CD14-positive monocyte (primary cell): ENCODE data around the gene MFRP. TPM values are rescaled to one million over a fixed set of nuclear protein-coding genes. Genes with fewer than 3 reads are reported as not detected.

Experiments
- DNase-seq, 3 donors: peaks; one replicate each; pipeline ENCODE4 v3.0.0-alpha.2; 2011 to 2022
- H2AFZ ChIP-seq: 2 replicates; pipeline ENCODE4 v1.6.0; 2012; ENCODE audit warnings: mild to moderate bottlenecking, low read depth, low read length, inconsistent platforms; ENCODE audit not compliant: insufficient read depth, poor library complexity, severe bottlenecking
- H3K27ac ChIP-seq, 2 donors: 1 replicate in 1 of 2; 2 replicates in 1 of 2; pipeline ENCODE4 v1.5.1; 2012 to 2013; ENCODE audit warnings: low read length in 2 of 2, control low read depth in 1 of 2, inconsistent platforms in 1 of 2, low read depth in 1 of 2, mild to moderate bottlenecking in 1 of 2
- H3K27me3 ChIP-seq, 2 donors: one replicate each; pipeline versions ENCODE4 v1.6.0 to v1.6.1; 2011 to 2013; ENCODE audit warnings: low read length in 2 of 2; ENCODE audit not compliant: control insufficient read depth in 2 of 2, insufficient read depth in 2 of 2
- H3K36me3 ChIP-seq, 2 donors: replicated peaks in 1 of 2; 1 replicate in 1 of 2; 2 replicates in 1 of 2; pipeline versions ENCODE4 v1.5.1 to v1.6.1; 2012 to 2013; ENCODE audit warnings: low read length in 2 of 2, control low read depth in 1 of 2, inconsistent platforms in 1 of 2, mild to moderate bottlenecking in 1 of 2; ENCODE audit not compliant: insufficient read depth in 2 of 2, control insufficient read depth in 1 of 2
- H3K4me1 ChIP-seq, 2 donors: 1 replicate in 1 of 2; 2 replicates in 1 of 2; pipeline versions ENCODE4 v1.5.1 to v1.6.1; 2012 to 2013; ENCODE audit warnings: low read length in 2 of 2, control low read depth in 1 of 2, inconsistent platforms in 1 of 2, mild to moderate bottlenecking in 1 of 2, moderate library complexity in 1 of 2; ENCODE audit not compliant: insufficient read depth in 2 of 2, control insufficient read depth in 1 of 2
- H3K4me2 ChIP-seq: replicated peaks from 2 replicates; pipeline ENCODE3; 2012; ENCODE audit warnings: low read length, moderate library complexity, mild to moderate bottlenecking; ENCODE audit not compliant: poor library complexity, severe bottlenecking; ENCODE audit errors: extremely low read depth
- H3K4me3 ChIP-seq, 3 experiments: fragments of 200-600 bp in 1 of 3; sonication (generic) in 1 of 3; replicated peaks in 1 of 3; 1 replicate in 2 of 3; 2 replicates in 1 of 3; pipeline ENCODE4 v1.5.1; 2011 to 2013; ENCODE audit warnings: low read length in 3 of 3, mild to moderate bottlenecking in 3 of 3, control low read depth in 2 of 3, low read depth in 2 of 3, inconsistent platforms in 1 of 3, moderate library complexity in 1 of 3
- H3K79me2 ChIP-seq: 2 replicates; pipeline ENCODE4 v1.6.0; 2012; ENCODE audit warnings: mild to moderate bottlenecking, control low read depth, inconsistent platforms, low read length, moderate library complexity; ENCODE audit not compliant: insufficient read depth
- H3K9ac ChIP-seq: 2 replicates; pipeline ENCODE4 v1.6.0; 2017; ENCODE audit warnings: low read length, mild to moderate bottlenecking; ENCODE audit not compliant: insufficient read depth, poor library complexity, severe bottlenecking
- H3K9me3 ChIP-seq, 2 donors: replicated peaks in 1 of 2; 1 replicate in 1 of 2; 2 replicates in 1 of 2; pipeline versions ENCODE4 v1.5.1 to v1.6.1; 2012 to 2013; ENCODE audit warnings: low read length in 2 of 2, control low read depth in 1 of 2; ENCODE audit not compliant: control insufficient read depth in 1 of 2, insufficient read depth in 1 of 2
- H4K20me1 ChIP-seq: 2 replicates; pipeline ENCODE4 v1.6.0; 2012; ENCODE audit warnings: mild to moderate bottlenecking, low read length, control low read depth, moderate library complexity; ENCODE audit not compliant: insufficient read depth
- H3K27ac Mint-ChIP-seq, 7 donors: one replicate each; pipeline ENCODE4 v1.8.0; 2020; ENCODE audit warnings: mild to moderate bottlenecking in 7 of 7, mixed read lengths in 7 of 7, moderate library complexity in 6 of 7, inconsistent platforms in 2 of 7
- H3K27me3 Mint-ChIP-seq, 3 donors: one replicate each; pipeline ENCODE4 v1.8.0; 2021 to 2022; ENCODE audit warnings: low read depth in 3 of 3, mild to moderate bottlenecking in 3 of 3, mixed read lengths in 3 of 3, moderate library complexity in 3 of 3, inconsistent platforms in 1 of 3
- H3K36me3 Mint-ChIP-seq, 2 donors: one replicate each; pipeline ENCODE4 v1.8.0; 2020; ENCODE audit warnings: mixed read lengths in 2 of 2, inconsistent platforms in 1 of 2, mild to moderate bottlenecking in 1 of 2
- H3K4me1 Mint-ChIP-seq: one replicate; pipeline ENCODE4 v1.8.0; 2020; ENCODE audit warnings: mild to moderate bottlenecking, mixed read lengths
- H3K4me3 Mint-ChIP-seq, 2 donors: one replicate each; pipeline ENCODE4 v1.8.0; 2020; ENCODE audit warnings: mild to moderate bottlenecking in 2 of 2, mixed read lengths in 2 of 2, moderate library complexity in 1 of 2
- H3K9me3 Mint-ChIP-seq, 7 donors: one replicate each; pipeline ENCODE4 v1.8.0; 2020 to 2022; ENCODE audit warnings: mixed read lengths in 7 of 7, mild to moderate bottlenecking in 6 of 7, moderate library complexity in 6 of 7, inconsistent platforms in 2 of 7
- CTCF ChIP-seq: fragments of 200-600 bp; IDR thresholded peaks from one replicate; pipeline ENCODE4 v1.8.0; 2022; ENCODE audit warnings: antibody characterized with exemption, mild to moderate bottlenecking
- WGBS: methylation state at CpG from one replicate; pipeline ENCODE4 v1.1.5; 2013; ENCODE audit warnings: missing lambda C conversion rate; ENCODE audit not compliant: insufficient coverage; 5-methylcytosine and 5-hydroxymethylcytosine counted together
- intact Hi-C, 2 donors: fragments of 100-400 bp; cut with micrococcal nuclease; formaldehyde crosslinking; loops; one replicate each; pipeline versions ENCODE4 v1.15.0 to v1.15.1; 2023
- polyA plus RNA-seq, 3 donors: library from polyadenylated mRNA; depleted of rRNA in 1 of 3; unstranded in 2 of 3; stranded (reverse) in 1 of 3; fragments of 300-500 nt in 2 of 3; fragments of >200 nt in 1 of 3; fragmentation: Illumina TruSeq in 2 of 3; gene quantifications; 1 replicate in 2 of 3; 2 replicates in 1 of 3; pipeline ENCODE4 v1.2.3, GENCODE V29; 2012 to 2021

MFRP gene
- polyA plus RNA-seq, 3 donors = not detected

- Histone ChIP-seq H2AFZ (peak overlapping the region; percentile 72), H3K4me2 (peak overlapping the region; percentile 72), H4K20me1 (no peaks in the 10 kb centered on the region), H3K36me3 (no peaks in the 10 kb centered on the region), H3K9me3 (no peaks in the 10 kb centered on the region), H3K27me3 (peaks cover 0 to 27% of the 10 kb centered on the region in 2 donors), H3K79me2 (no peaks in the 10 kb centered on the region), H3K27ac (no peak overlapping the region), H3K4me3 (peak overlapping the region in 1 of 3 experiments; percentile 66), H3K4me1 (peaks cover 16 to 17% of the 10 kb centered on the region in 2 donors), H3K9ac (no peak overlapping the region)
- WGBS = 0% methylated on average over 1 of the region's 10 CpGs
- H3K4me3 Mint-ChIP-seq = no peak overlapping the region
- peaks cover 12 to 24% (median 16%) of the 10 kb centered on the region in 3 donors for H3K27me3 Mint-ChIP-seq
- intact Hi-C loops = no loop called here
- peaks cover 0 to 3% (median 0%) of the 10 kb centered on the region in 7 donors for H3K9me3 Mint-ChIP-seq
- H3K36me3 Mint-ChIP-seq = no peaks in the 10 kb centered on the region
- peak overlapping the region in 1 of 7 donors; percentile 32 for H3K27ac Mint-ChIP-seq
- TF ChIP-seq CTCF = no peak
- H3K4me1 Mint-ChIP-seq = no peaks in the 10 kb centered on the region
- DNase-seq = peak in 1 of 3 donors; percentile 28
Observed at GRCh38 chr11:119380827-119381180, 34.3 kb upstream of the MFRP start.

GRCh38 chr11:119380160-119380826 lies 33.8 kb upstream of the MFRP start:
- H3K4me2 ChIP-seq = no peak overlapping the region
- Mint-ChIP-seq H3K27me3 (peaks cover 12 to 24% (median 16%) of the 10 kb centered on the region in 3 donors), H3K9me3 (peaks cover 0 to 3% (median 0%) of the 10 kb centered on the region in 7 donors), H3K36me3 (no peaks in the 10 kb centered on the region), H3K4me3 (no peak overlapping the region), H3K27ac (peak overlapping the region in 1 of 7 donors; percentile 27), H3K4me1 (no peaks in the 10 kb centered on the region)
- H3K36me3 ChIP-seq = no peaks in the 10 kb centered on the region
- H4K20me1 ChIP-seq = no peaks in the 10 kb centered on the region
- no peak overlapping the region for H3K9ac ChIP-seq
- peaks cover 0 to 27% of the 10 kb centered on the region in 2 donors for H3K27me3 ChIP-seq
- no peaks in the 10 kb centered on the region for H3K79me2 ChIP-seq
- 93% methylated on average over 8 of the region's 13 CpGs for WGBS
- H3K27ac ChIP-seq = no peak overlapping the region
- H3K9me3 ChIP-seq = no peaks in the 10 kb centered on the region
- H3K4me3 ChIP-seq = peak overlapping the region in 1 of 3 experiments; percentile 66
- DNase-seq = peak in 1 of 3 donors; percentile 11
- intact Hi-C loops = no loop called here
- peaks cover 16 to 17% of the 10 kb centered on the region in 2 donors for H3K4me1 ChIP-seq
- no peak overlapping the region for H2AFZ ChIP-seq
- TF ChIP-seq CTCF = no peak
